Measurements from ENCODE around the gene INTS6. TPM values are rescaled to one million over a fixed set of nuclear protein-coding genes. Genes with fewer than 3 reads are reported as not detected.

The INTS6 gene

DNA sequence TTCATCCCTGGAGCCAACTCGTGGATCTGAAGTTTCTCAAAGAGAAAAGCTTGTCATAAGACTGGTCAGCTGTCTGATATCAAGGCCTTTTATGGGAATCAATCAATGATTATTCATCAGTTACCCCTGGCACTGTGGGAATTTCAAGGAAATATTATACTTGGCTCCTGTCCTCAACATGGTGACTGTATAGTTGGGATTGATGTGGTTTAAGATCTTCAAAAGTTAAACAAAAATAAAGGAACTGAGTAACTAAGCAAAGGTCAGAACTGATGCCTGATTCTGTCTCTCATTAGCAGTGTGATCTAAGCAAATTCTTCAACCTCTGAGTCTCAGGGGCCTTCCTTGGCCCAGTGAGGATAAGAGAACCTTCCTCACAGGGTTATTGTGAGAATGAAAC is 135.6 kb downstream of the INTS6 start:
- no peak for DNase-seq (ENCODE audit: low read depth in 1 of 2, low spot score in 1 of 2)
- TF ChIP-seq, protein P1, sequence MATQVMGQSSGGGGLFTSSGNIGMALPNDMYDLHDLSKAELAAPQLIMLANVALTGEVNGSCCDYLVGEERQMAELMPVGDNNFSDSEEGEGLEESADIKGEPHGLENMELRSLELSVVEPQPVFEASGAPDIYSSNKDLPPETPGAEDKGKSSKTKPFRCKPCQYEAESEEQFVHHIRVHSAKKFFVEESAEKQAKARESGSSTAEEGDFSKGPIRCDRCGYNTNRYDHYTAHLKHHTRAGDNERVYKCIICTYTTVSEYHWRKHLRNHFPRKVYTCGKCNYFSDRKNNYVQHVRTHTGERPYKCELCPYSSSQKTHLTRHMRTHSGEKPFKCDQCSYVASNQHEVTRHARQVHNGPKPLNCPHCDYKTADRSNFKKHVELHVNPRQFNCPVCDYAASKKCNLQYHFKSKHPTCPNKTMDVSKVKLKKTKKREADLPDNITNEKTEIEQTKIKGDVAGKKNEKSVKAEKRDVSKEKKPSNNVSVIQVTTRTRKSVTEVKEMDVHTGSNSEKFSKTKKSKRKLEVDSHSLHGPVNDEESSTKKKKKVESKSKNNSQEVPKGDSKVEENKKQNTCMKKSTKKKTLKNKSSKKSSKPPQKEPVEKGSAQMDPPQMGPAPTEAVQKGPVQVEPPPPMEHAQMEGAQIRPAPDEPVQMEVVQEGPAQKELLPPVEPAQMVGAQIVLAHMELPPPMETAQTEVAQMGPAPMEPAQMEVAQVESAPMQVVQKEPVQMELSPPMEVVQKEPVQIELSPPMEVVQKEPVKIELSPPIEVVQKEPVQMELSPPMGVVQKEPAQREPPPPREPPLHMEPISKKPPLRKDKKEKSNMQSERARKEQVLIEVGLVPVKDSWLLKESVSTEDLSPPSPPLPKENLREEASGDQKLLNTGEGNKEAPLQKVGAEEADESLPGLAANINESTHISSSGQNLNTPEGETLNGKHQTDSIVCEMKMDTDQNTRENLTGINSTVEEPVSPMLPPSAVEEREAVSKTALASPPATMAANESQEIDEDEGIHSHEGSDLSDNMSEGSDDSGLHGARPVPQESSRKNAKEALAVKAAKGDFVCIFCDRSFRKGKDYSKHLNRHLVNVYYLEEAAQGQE (IDR thresholded peaks at IDR 0.05; ENCODE audit: insufficient replicate concordance, low read depth) = no peak
- TF ChIP-seq, protein P2, sequence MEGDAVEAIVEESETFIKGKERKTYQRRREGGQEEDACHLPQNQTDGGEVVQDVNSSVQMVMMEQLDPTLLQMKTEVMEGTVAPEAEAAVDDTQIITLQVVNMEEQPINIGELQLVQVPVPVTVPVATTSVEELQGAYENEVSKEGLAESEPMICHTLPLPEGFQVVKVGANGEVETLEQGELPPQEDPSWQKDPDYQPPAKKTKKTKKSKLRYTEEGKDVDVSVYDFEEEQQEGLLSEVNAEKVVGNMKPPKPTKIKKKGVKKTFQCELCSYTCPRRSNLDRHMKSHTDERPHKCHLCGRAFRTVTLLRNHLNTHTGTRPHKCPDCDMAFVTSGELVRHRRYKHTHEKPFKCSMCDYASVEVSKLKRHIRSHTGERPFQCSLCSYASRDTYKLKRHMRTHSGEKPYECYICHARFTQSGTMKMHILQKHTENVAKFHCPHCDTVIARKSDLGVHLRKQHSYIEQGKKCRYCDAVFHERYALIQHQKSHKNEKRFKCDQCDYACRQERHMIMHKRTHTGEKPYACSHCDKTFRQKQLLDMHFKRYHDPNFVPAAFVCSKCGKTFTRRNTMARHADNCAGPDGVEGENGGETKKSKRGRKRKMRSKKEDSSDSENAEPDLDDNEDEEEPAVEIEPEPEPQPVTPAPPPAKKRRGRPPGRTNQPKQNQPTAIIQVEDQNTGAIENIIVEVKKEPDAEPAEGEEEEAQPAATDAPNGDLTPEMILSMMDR (IDR thresholded peaks at IDR 0.05; ENCODE audit: insufficient read depth, low read length) = no peak
- TF ChIP-seq POLR2AphosphoS5 (IDR thresholded peaks at IDR 0.05; ENCODE audit: low read depth) (no peak), GABPA (IDR thresholded peaks at IDR 0.05; ENCODE audit: low read depth) (no peak), SPI1 (IDR thresholded peaks at IDR 0.05; ENCODE audit: borderline replicate concordance, low read depth) (no peak)
- no peak overlapping the region for H3K4me3 ChIP-seq (replicated peaks; ENCODE audit: insufficient read depth, low read length)
- no peaks in the 10 kb centered on the region for H3K27me3 ChIP-seq (ENCODE audit: insufficient read depth, poor library complexity, severe bottlenecking)
- H3K27ac ChIP-seq (replicated peaks) = no peak overlapping the region

DNA sequence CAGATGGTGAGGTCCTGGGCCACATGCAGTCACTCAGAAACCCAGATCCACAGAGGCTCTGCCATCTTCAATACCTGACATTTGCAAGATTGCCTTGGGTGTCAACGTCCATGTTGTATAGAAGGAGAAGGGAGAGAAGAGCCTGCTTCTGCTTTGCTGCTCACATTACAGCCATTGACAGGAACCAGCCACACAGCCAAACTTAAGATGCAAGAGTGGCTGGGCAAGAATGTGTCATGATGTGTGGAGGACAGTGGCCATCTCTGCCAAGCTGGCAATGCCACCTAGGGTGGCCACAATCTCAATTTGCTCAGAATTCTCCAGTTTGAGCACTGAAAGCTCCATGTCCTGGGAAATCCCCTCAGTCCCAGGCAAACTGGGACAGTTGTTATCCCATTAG is 139.2 kb downstream of the INTS6 start:
- Histone ChIP-seq H3K27ac (replicated peaks) (no peak overlapping the region), H3K27me3 (ENCODE audit: insufficient read depth, poor library complexity, severe bottlenecking) (no peaks in the 10 kb centered on the region), H3K4me3 (replicated peaks; ENCODE audit: insufficient read depth, low read length) (no peak overlapping the region)
- TF ChIP-seq, protein P2 (IDR thresholded peaks at IDR 0.05; ENCODE audit: insufficient read depth, low read length) = no peak
- DNase-seq (ENCODE audit: low read depth in 1 of 2, low spot score in 1 of 2) = no peak

DNA sequence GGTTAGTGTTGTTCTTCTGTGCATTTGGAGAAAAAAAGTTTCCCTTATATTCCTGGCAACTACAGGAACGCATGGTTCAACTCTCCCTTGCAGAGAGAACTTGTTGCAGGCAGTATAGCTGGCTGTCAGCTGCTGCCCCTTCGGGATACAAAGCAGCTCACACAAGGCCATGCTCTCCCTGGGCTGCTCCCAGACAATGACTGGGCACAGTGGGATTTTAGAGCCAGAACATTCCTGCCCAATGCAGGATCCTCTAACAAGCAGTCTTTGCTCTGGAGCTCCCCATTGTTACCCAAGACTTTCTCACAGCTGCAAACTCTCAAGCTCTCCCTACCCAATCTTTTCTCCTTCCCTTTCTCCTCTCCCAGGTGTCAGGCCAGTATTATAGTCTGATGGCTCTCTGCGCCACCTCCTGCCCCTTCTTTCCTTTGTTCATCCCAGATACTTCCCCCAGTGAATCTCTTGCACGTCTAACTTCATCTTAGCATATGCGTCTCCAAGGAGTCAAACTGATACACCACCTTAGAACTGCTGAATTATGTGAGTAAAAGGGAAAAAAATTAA is 140.8 kb downstream of the INTS6 start:
- H3K4me3 ChIP-seq (replicated peaks; ENCODE audit: insufficient read depth, low read length) = no peak overlapping the region
- TF ChIP-seq POLR2AphosphoS5 (IDR thresholded peaks at IDR 0.05; ENCODE audit: low read depth) = no peak
- TF ChIP-seq, protein P1 (IDR thresholded peaks at IDR 0.05; ENCODE audit: insufficient replicate concordance, low read depth) = no peak
- no peaks in the 10 kb centered on the region for H3K27me3 ChIP-seq (ENCODE audit: insufficient read depth, poor library complexity, severe bottlenecking)
- no peak for DNase-seq (ENCODE audit: low read depth in 1 of 2, low spot score in 1 of 2)
- H3K27ac ChIP-seq (replicated peaks) = no peak overlapping the region

Small RNA genes within 50 kb of the gene (microRNA-seq; reads per million reads assigned to microRNA genes)
- not detected for gene MIR5693
